ENCODE measurements around the gene NKRF. TPM values are rescaled to one million over a fixed set of nuclear protein-coding genes. Genes with fewer than 3 reads are reported as not detected.

The NKRF gene
- total RNA-seq, 2 donors from 2014 or later, result 15.9 to 18.8 TPM

- Mint-ChIP-seq H3K36me3 (ENCODE audit: insufficient read depth in 2 of 2) (peaks cover 27 to 59% of the 10 kb centered on the region in 2 donors), H3K9me3 (no peaks in the 10 kb centered on the region), H3K27me3 (ENCODE audit: low read depth) (no peaks in the 10 kb centered on the region), H3K27ac (peak overlapping the region; percentile 78), H3K4me1 (ENCODE audit: low read depth) (peaks cover 27% of the 10 kb centered on the region), H3K4me3 (no peak overlapping the region)
- ATAC-seq (replicated peaks in 1 of 2) (no peak), DNase-seq (no peak)
Measured at GRCh38 chrX:119635799-119636198, 29.6 kb upstream of the NKRF start.

- ATAC-seq (replicated peaks in 1 of 2) (no peak), DNase-seq (no peak)
- Mint-ChIP-seq H3K9me3 (no peaks in the 10 kb centered on the region), H3K27ac (peak overlapping the region; percentile 78), H3K36me3 (ENCODE audit: insufficient read depth in 2 of 2) (peaks cover 27 to 53% of the 10 kb centered on the region in 2 donors), H3K4me3 (no peak overlapping the region), H3K4me1 (ENCODE audit: low read depth) (peaks cover 21% of the 10 kb centered on the region), H3K27me3 (ENCODE audit: low read depth) (no peaks in the 10 kb centered on the region)
Measured at GRCh38 chrX:119635179-119635578, 29.0 kb upstream of the NKRF start.

GRCh38 chrX:119625843-119626242 lies 19.6 kb upstream of the NKRF start:
- Mint-ChIP-seq H3K36me3 (ENCODE audit: insufficient read depth in 2 of 2) (peaks cover 5 to 26% of the 10 kb centered on the region in 2 donors), H3K27me3 (ENCODE audit: low read depth) (no peaks in the 10 kb centered on the region), H3K9me3 (no peaks in the 10 kb centered on the region), H3K4me1 (ENCODE audit: low read depth) (no peaks in the 10 kb centered on the region), H3K4me3 (no peak overlapping the region), H3K27ac (no peak overlapping the region)
- ATAC-seq (replicated peaks in 1 of 2), result no peak
- DNase-seq, result no peak

- H3K27me3 Mint-ChIP-seq (ENCODE audit: low read depth), result no peaks in the 10 kb centered on the region
- H3K36me3 Mint-ChIP-seq (ENCODE audit: insufficient read depth in 2 of 2), result peaks cover 5 to 26% of the 10 kb centered on the region in 2 donors
- DNase-seq (no peak), ATAC-seq (replicated peaks in 1 of 2) (no peak)
- no peaks in the 10 kb centered on the region for H3K9me3 Mint-ChIP-seq
- H3K4me1 Mint-ChIP-seq (ENCODE audit: low read depth), result no peaks in the 10 kb centered on the region
- H3K4me3 Mint-ChIP-seq, result no peak overlapping the region
- H3K27ac Mint-ChIP-seq, result no peak overlapping the region
Measured at GRCh38 chrX:119624951-119625668, 18.9 kb upstream of the NKRF start.

GRCh38 chrX:119624417-119624816 lies 18.2 kb upstream of the NKRF start:
- no peaks in the 10 kb centered on the region for H3K27me3 Mint-ChIP-seq (ENCODE audit: low read depth)
- no peak overlapping the region for H3K4me3 Mint-ChIP-seq
- DNase-seq (no peak), ATAC-seq (replicated peaks in 1 of 2) (no peak)
- H3K27ac Mint-ChIP-seq, result no peak overlapping the region
- H3K9me3 Mint-ChIP-seq, result no peaks in the 10 kb centered on the region
- H3K36me3 Mint-ChIP-seq (ENCODE audit: insufficient read depth in 2 of 2), result peaks cover 5 to 28% of the 10 kb centered on the region in 2 donors
- H3K4me1 Mint-ChIP-seq (ENCODE audit: low read depth), result no peaks in the 10 kb centered on the region

- no peaks in the 10 kb centered on the region for H3K27me3 Mint-ChIP-seq (ENCODE audit: low read depth)
- no peak for ATAC-seq (replicated peaks in 1 of 2)
- H3K36me3 Mint-ChIP-seq (ENCODE audit: insufficient read depth in 2 of 2), result peaks cover 0 to 19% of the 10 kb centered on the region in 2 donors
- no peak overlapping the region for H3K4me3 Mint-ChIP-seq
- no peak overlapping the region for H3K27ac Mint-ChIP-seq
- no peaks in the 10 kb centered on the region for H3K4me1 Mint-ChIP-seq (ENCODE audit: low read depth)
- H3K9me3 Mint-ChIP-seq, result no peaks in the 10 kb centered on the region
- no peak for DNase-seq
Measured at GRCh38 chrX:119622356-119623232, 16.4 kb upstream of the NKRF start.

GRCh38 chrX:119618439-119618838 lies 12.2 kb upstream of the NKRF start:
- no peak for ATAC-seq (replicated peaks in 1 of 2)
- no peak for DNase-seq
- Mint-ChIP-seq H3K9me3 (no peaks in the 10 kb centered on the region), H3K36me3 (ENCODE audit: insufficient read depth in 2 of 2) (peaks cover 0 to 14% of the 10 kb centered on the region in 2 donors), H3K4me1 (ENCODE audit: low read depth) (no peaks in the 10 kb centered on the region), H3K27me3 (ENCODE audit: low read depth) (no peaks in the 10 kb centered on the region), H3K4me3 (no peak overlapping the region), H3K27ac (peak overlapping the region; percentile 51)

GRCh38 chrX:119617517-119618164 lies 11.4 kb upstream of the NKRF start:
- Mint-ChIP-seq H3K27me3 (ENCODE audit: low read depth) (no peaks in the 10 kb centered on the region), H3K4me3 (no peak overlapping the region), H3K27ac (no peak overlapping the region), H3K4me1 (ENCODE audit: low read depth) (no peaks in the 10 kb centered on the region), H3K36me3 (ENCODE audit: insufficient read depth in 2 of 2) (peaks cover 0 to 12% of the 10 kb centered on the region in 2 donors), H3K9me3 (no peaks in the 10 kb centered on the region)
- DNase-seq, result no peak
- no peak for ATAC-seq (replicated peaks in 1 of 2)

- DNase-seq (no peak), ATAC-seq (replicated peaks in 1 of 2) (no peak)
- Mint-ChIP-seq H3K27ac (no peak overlapping the region), H3K27me3 (ENCODE audit: low read depth) (no peaks in the 10 kb centered on the region), H3K9me3 (no peaks in the 10 kb centered on the region), H3K4me3 (no peak overlapping the region), H3K36me3 (ENCODE audit: insufficient read depth in 2 of 2) (peaks cover 0 to 7% of the 10 kb centered on the region in 2 donors), H3K4me1 (ENCODE audit: low read depth) (peaks cover 6% of the 10 kb centered on the region)
Measured at GRCh38 chrX:119614776-119615175, 8.6 kb upstream of the NKRF start.

GRCh38 chrX:119607018-119607389 lies 780 bp upstream of the NKRF start:
- H3K9me3 Mint-ChIP-seq, result no peaks in the 10 kb centered on the region
- peak overlapping the region; percentile 87 to 92 for H3K4me3 Mint-ChIP-seq
- H3K27me3 Mint-ChIP-seq (ENCODE audit: low read depth), result peaks cover 6% of the 10 kb centered on the region
- H3K36me3 Mint-ChIP-seq (ENCODE audit: insufficient read depth in 2 of 2), result peaks cover 2 to 5% of the 10 kb centered on the region in 2 donors
- H3K27ac Mint-ChIP-seq, result peak overlapping the region; percentile 82
- H3K4me1 Mint-ChIP-seq (ENCODE audit: low read depth), result peaks cover 46% of the 10 kb centered on the region
- DNase-seq (no peak), ATAC-seq (replicated peaks in 1 of 2) (no peak)

GRCh38 chrX:119605464-119606279 lies 552 bp downstream of the NKRF start:
- ATAC-seq (replicated peaks in 1 of 2), result peak; percentile 60 to 65

GRCh38 chrX:119604766-119605463 lies 1.3 kb downstream of the NKRF start:
- DNase-seq, result no peak

More at GRCh38 chrX:119605464-119606279, 552 bp downstream of the NKRF start:
- Mint-ChIP-seq H3K9me3 (no peaks in the 10 kb centered on the region), H3K27ac (peak overlapping the region; percentile 95), H3K36me3 (ENCODE audit: insufficient read depth in 2 of 2) (peaks cover 2 to 6% of the 10 kb centered on the region in 2 donors), H3K4me1 (ENCODE audit: low read depth) (peaks cover 59% of the 10 kb centered on the region), H3K27me3 (ENCODE audit: low read depth) (peaks cover 6% of the 10 kb centered on the region), H3K4me3 (peak overlapping the region; percentile 92 to 97)
- DNase-seq, result peak; percentile 41 to 53

More at GRCh38 chrX:119604766-119605463, 1.3 kb downstream of the NKRF start:
- Mint-ChIP-seq H3K36me3 (ENCODE audit: insufficient read depth in 2 of 2) (peaks cover 2 to 6% of the 10 kb centered on the region in 2 donors), H3K4me3 (peak overlapping the region; percentile 86 to 97), H3K27ac (peak overlapping the region; percentile 95), H3K27me3 (ENCODE audit: low read depth) (peaks cover 6% of the 10 kb centered on the region), H3K9me3 (no peaks in the 10 kb centered on the region), H3K4me1 (ENCODE audit: low read depth) (peaks cover 55% of the 10 kb centered on the region)
- no peak for ATAC-seq (replicated peaks in 1 of 2)
